ENCODE measurements around the gene GNB1.

DNA sequence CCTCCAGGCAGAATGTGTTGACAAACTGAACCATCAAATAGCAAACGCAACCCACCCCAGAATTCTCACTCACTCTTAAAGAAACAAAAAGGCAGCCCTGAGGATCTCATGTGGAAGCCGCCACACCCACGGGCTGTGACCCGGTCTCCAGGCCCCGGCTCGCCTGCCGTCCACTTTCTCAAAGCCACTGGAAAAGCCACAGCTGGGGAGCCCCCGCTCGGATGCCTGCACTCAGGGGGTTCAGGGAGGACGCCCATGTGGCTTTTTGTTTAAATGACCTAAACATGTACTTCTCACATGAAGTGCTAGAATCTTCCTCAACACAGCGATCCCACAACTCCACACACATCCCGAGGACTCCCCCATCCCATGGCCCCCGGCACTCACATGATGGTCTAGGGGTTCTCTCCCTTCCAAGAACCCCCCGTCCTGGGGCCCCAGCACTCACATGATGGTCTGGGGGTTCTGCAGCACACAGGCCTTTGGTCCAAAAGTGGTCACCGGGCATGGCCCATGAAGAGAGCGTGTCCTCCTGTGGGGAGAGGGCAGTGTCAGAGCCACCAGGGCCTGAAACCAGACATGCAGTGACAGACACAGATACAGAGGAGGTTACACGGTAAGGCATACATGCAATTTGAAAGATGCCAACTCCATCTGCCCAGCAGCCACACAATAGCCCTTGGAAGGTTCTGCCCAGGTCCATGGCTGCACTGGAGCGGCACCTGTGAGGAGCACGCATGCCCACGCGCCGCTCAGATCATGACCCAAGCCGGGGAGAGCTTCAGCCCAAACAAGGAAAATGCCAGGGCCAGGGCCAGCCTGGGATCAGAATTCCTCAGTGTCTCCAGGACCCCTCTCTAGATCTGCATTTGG is 129.1 kb downstream of the GNB1 start:
- TF ChIP-seq, protein P1, sequence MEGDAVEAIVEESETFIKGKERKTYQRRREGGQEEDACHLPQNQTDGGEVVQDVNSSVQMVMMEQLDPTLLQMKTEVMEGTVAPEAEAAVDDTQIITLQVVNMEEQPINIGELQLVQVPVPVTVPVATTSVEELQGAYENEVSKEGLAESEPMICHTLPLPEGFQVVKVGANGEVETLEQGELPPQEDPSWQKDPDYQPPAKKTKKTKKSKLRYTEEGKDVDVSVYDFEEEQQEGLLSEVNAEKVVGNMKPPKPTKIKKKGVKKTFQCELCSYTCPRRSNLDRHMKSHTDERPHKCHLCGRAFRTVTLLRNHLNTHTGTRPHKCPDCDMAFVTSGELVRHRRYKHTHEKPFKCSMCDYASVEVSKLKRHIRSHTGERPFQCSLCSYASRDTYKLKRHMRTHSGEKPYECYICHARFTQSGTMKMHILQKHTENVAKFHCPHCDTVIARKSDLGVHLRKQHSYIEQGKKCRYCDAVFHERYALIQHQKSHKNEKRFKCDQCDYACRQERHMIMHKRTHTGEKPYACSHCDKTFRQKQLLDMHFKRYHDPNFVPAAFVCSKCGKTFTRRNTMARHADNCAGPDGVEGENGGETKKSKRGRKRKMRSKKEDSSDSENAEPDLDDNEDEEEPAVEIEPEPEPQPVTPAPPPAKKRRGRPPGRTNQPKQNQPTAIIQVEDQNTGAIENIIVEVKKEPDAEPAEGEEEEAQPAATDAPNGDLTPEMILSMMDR (conservative IDR thresholded peaks at IDR 0.05 in 1 of 2, IDR thresholded peaks at IDR 0.05 in 1 of 2; ENCODE audit: low read depth in 1 of 2, low read length in 2 of 2), result no peak
- TF ChIP-seq EZH2 (IDR thresholded peaks at IDR 0.05; ENCODE audit: low read length, missing control alignments), result no peak
